Activated T-cell treated with anti-CD3 and anti-CD28 coated beads, Interleukin-2, amount 50 U/mL, for 4 hours (primary cell): ENCODE results near the gene TUB. TPM values are rescaled to one million over a fixed set of nuclear protein-coding genes. Genes with fewer than 3 reads are reported as not detected.

ENCODE experiments used
- ATAC-seq, 2 donors: fragments of 200-7000 bp; cut with Tn5 transposase; one replicate each; pipeline ENCODE4 v1.10.0; 2021
- DNase-seq: peaks from one replicate; pipeline ENCODE4 v3.0.0-alpha.2; 2020
- H3K27me3 Mint-ChIP-seq: one replicate; pipeline ENCODE4 v1.8.0; 2021; ENCODE audit warnings: low read depth, mixed read lengths
- H3K36me3 Mint-ChIP-seq: one replicate; pipeline ENCODE4 v1.8.0; 2022; ENCODE audit warnings: mixed read lengths; ENCODE audit not compliant: insufficient read depth
- H3K4me1 Mint-ChIP-seq: one replicate; pipeline ENCODE4 v1.8.0; 2021; ENCODE audit warnings: low read depth, mixed read lengths
- H3K4me3 Mint-ChIP-seq: one replicate; pipeline ENCODE4 v1.8.0; 2021; ENCODE audit warnings: mild to moderate bottlenecking, moderate library complexity, mixed read lengths
- H3K9me3 Mint-ChIP-seq: one replicate; pipeline ENCODE4 v1.8.0; 2021; ENCODE audit warnings: mixed read lengths
- total RNA-seq, 3 donors: library from RNA; stranded (reverse); gene quantifications; one replicate each; pipeline ENCODE4 v1.2.1, GENCODE V29; 2021

Gene TUB
- total RNA-seq, 3 donors from 2014 or later, result 0.14 to 0.43 (median 0.32) TPM

GRCh38 chr11:8038811-8039529 is 42.0 kb upstream of the TUB start:
- Mint-ChIP-seq H3K9me3 (no peaks in the 10 kb centered on the region), H3K27me3 (peaks cover 1% of the 10 kb centered on the region), H3K36me3 (no peaks in the 10 kb centered on the region), H3K4me1 (no peaks in the 10 kb centered on the region), H3K4me3 (no peak overlapping the region)
- no peak for ATAC-seq
- no peak for DNase-seq

GRCh38 chr11:8039530-8040260 is 41.3 kb upstream of the TUB start:
- no peaks in the 10 kb centered on the region for H3K36me3 Mint-ChIP-seq

GRCh38 chr11:8040261-8040920 is 40.6 kb upstream of the TUB start:
- Mint-ChIP-seq H3K4me3 (no peak overlapping the region), H3K27me3 (no peaks in the 10 kb centered on the region), H3K36me3 (no peaks in the 10 kb centered on the region), H3K9me3 (no peaks in the 10 kb centered on the region), H3K4me1 (no peaks in the 10 kb centered on the region)
- ATAC-seq (no peak), DNase-seq (no peak)

More at GRCh38 chr11:8039530-8040260, 41.3 kb upstream of the TUB start:
- Mint-ChIP-seq H3K4me3 (no peak overlapping the region), H3K4me1 (no peaks in the 10 kb centered on the region), H3K27me3 (no peaks in the 10 kb centered on the region), H3K9me3 (no peaks in the 10 kb centered on the region)
- no peak for ATAC-seq
- DNase-seq, result no peak

- ATAC-seq (no peak), DNase-seq (no peak)
- H3K4me1 Mint-ChIP-seq, result no peaks in the 10 kb centered on the region
- H3K27me3 Mint-ChIP-seq, result no peaks in the 10 kb centered on the region
- no peaks in the 10 kb centered on the region for H3K9me3 Mint-ChIP-seq
- no peak overlapping the region for H3K4me3 Mint-ChIP-seq
- no peaks in the 10 kb centered on the region for H3K36me3 Mint-ChIP-seq
Observed at GRCh38 chr11:8040921-8041285, 40.1 kb upstream of the TUB start.

GRCh38 chr11:8041576-8041975 is 39.4 kb upstream of the TUB start:
- Mint-ChIP-seq H3K27me3 (peaks cover 4% of the 10 kb centered on the region), H3K9me3 (no peaks in the 10 kb centered on the region), H3K4me1 (no peaks in the 10 kb centered on the region), H3K4me3 (no peak overlapping the region), H3K36me3 (no peaks in the 10 kb centered on the region)
- ATAC-seq, result no peak
- DNase-seq, result no peak

GRCh38 chr11:8043756-8044155 is 37.3 kb upstream of the TUB start:
- DNase-seq (no peak), ATAC-seq (no peak)
- peaks cover 4% of the 10 kb centered on the region for H3K27me3 Mint-ChIP-seq
- H3K4me1 Mint-ChIP-seq, result no peaks in the 10 kb centered on the region
- H3K4me3 Mint-ChIP-seq, result no peak overlapping the region
- no peaks in the 10 kb centered on the region for H3K9me3 Mint-ChIP-seq
- no peaks in the 10 kb centered on the region for H3K36me3 Mint-ChIP-seq

- Mint-ChIP-seq H3K9me3 (no peaks in the 10 kb centered on the region), H3K4me1 (no peaks in the 10 kb centered on the region), H3K36me3 (no peaks in the 10 kb centered on the region), H3K4me3 (no peak overlapping the region), H3K27me3 (peaks cover 4% of the 10 kb centered on the region)
- no peak for ATAC-seq
- DNase-seq, result no peak
Observed at GRCh38 chr11:8045839-8046238, 35.2 kb upstream of the TUB start.

- Mint-ChIP-seq H3K4me1 (no peaks in the 10 kb centered on the region), H3K4me3 (no peak overlapping the region), H3K27me3 (peaks cover 4% of the 10 kb centered on the region), H3K9me3 (no peaks in the 10 kb centered on the region), H3K36me3 (no peaks in the 10 kb centered on the region)
- ATAC-seq, result no peak
- no peak for DNase-seq
Observed at GRCh38 chr11:8047382-8047781, 33.6 kb upstream of the TUB start.

GRCh38 chr11:8049084-8049483 is 31.9 kb upstream of the TUB start:
- no peaks in the 10 kb centered on the region for H3K4me1 Mint-ChIP-seq
- H3K9me3 Mint-ChIP-seq, result no peaks in the 10 kb centered on the region
- peaks cover 4% of the 10 kb centered on the region for H3K27me3 Mint-ChIP-seq
- H3K36me3 Mint-ChIP-seq, result no peaks in the 10 kb centered on the region
- DNase-seq, result no peak
- no peak for ATAC-seq
- no peak overlapping the region for H3K4me3 Mint-ChIP-seq

GRCh38 chr11:8055091-8055835 is 25.7 kb upstream of the TUB start:
- H3K9me3 Mint-ChIP-seq, result no peaks in the 10 kb centered on the region
- no peaks in the 10 kb centered on the region for H3K36me3 Mint-ChIP-seq
- no peak overlapping the region for H3K4me3 Mint-ChIP-seq
- H3K27me3 Mint-ChIP-seq, result peaks cover 6% of the 10 kb centered on the region
- ATAC-seq, result no peak
- no peak for DNase-seq
- H3K4me1 Mint-ChIP-seq, result no peaks in the 10 kb centered on the region

- no peaks in the 10 kb centered on the region for H3K9me3 Mint-ChIP-seq
- H3K4me3 Mint-ChIP-seq, result no peak overlapping the region
- peaks cover 6% of the 10 kb centered on the region for H3K27me3 Mint-ChIP-seq
- DNase-seq (no peak), ATAC-seq (no peak)
- no peaks in the 10 kb centered on the region for H3K4me1 Mint-ChIP-seq
- H3K36me3 Mint-ChIP-seq, result no peaks in the 10 kb centered on the region
Observed at GRCh38 chr11:8055836-8056526, 25.0 kb upstream of the TUB start.

GRCh38 chr11:8056810-8057463 is 24.1 kb upstream of the TUB start:
- no peak for DNase-seq
- Mint-ChIP-seq H3K36me3 (no peaks in the 10 kb centered on the region), H3K27me3 (peaks cover 6% of the 10 kb centered on the region), H3K4me3 (no peak overlapping the region), H3K4me1 (no peaks in the 10 kb centered on the region), H3K9me3 (no peaks in the 10 kb centered on the region)
- no peak for ATAC-seq

- ATAC-seq (no peak), DNase-seq (no peak)
- Mint-ChIP-seq H3K36me3 (no peaks in the 10 kb centered on the region), H3K27me3 (peaks cover 6% of the 10 kb centered on the region), H3K4me3 (no peak overlapping the region), H3K9me3 (no peaks in the 10 kb centered on the region), H3K4me1 (no peaks in the 10 kb centered on the region)
Observed at GRCh38 chr11:8058216-8058615, 22.8 kb upstream of the TUB start.
